ENCODE data around the gene TEAD2. TPM values are rescaled to one million over a fixed set of nuclear protein-coding genes. Genes with fewer than 3 reads are reported as not detected.

The TEAD2 gene
- total RNA-seq, 4 donors from 2014 or later: 1.3 to 17.6 (median 9.8) TPM

DNA sequence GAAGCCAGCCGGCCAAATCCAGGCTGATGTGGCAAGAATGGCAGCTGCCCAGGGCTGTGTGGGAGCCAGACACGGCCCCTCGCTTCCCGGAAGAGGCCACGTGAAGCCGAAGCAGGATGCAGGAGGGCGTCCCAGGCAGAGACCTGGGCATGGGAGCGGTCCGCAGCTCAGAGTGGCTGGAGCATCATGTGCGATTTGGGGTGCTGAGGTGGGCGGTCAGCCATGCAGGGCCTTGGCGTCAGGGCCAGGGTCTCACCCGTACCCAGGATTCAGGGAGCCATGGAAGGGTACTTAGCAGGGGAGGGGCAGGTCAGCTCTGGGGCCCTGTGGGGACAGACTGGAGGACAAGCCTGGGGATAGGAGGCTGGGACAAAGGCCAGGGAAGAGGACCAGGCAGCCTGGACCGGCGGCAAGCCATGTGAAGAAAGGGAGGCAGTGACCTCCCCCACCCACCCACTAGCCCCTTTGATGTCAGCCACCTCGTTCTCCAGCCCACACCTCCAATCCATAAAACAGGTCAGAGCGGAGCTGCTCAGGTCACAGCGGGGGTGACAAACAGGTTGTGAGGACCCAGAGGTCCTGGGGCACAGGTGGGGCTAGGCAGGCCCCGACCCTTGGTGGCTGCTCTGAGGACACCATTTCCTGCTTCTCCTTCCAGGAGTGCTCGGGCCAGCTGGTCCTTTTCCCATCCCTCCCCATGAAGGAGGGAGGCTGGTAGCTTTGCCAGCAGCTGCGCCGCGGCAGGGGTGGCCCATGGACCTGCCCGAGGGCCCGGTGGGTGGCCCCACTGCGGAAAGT lies 28.1 kb upstream of the TEAD2 start:
- intact Hi-C loops (cut with DNase I; ENCODE audit: low total_unique reads): loop anchor here (5.0 kb wide), 1 partner anchor 47 kb away; no protein-coding TSS in a partner anchor
- WGBS, 2 donors: 59 to 75% methylated on average over 19 to 25 of the region's 26 CpGs
- no peak for TF ChIP-seq CTCF (IDR thresholded peaks at IDR 0.05)
- no peak for TF ChIP-seq POLR2A (IDR thresholded peaks at IDR 0.05)
- H3K4me3 ChIP-seq (ENCODE audit: low read depth, poor library complexity, severe bottlenecking): no peak overlapping the region
- no peak for DNase-seq (ENCODE audit: low spot score in 2 of 2)

DNA sequence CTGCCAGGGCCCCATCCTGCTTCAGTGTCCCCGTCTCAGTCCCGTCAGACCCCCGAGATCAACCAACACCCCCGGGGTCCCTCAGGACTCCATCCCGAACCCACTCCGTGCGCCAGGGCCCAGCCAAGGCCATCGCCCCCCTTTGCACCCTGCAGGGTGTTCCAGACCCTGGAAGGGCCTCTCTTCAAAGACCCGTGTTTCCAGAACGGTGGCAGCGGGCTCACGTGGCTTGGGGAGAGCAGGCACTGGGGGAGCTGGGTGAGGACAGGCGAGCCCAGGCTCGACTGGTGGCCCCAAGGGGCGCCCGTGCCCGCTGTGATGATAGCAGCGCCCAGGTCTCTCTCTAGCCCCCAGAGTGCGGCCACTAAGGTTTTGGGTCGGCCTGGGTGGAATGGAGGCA lies 27.2 kb upstream of the TEAD2 start:
- WGBS, 2 donors: 76 to 77% methylated on average over 19 to 20 of the region's 20 CpGs
- DNase-seq (ENCODE audit: low spot score in 2 of 2): no peak
- TF ChIP-seq POLR2A (IDR thresholded peaks at IDR 0.05): no peak
- no peak for TF ChIP-seq CTCF (IDR thresholded peaks at IDR 0.05)
- intact Hi-C loops (cut with DNase I; ENCODE audit: low total_unique reads): no loop called here
- H3K4me3 ChIP-seq (ENCODE audit: low read depth, poor library complexity, severe bottlenecking): no peak overlapping the region

DNA sequence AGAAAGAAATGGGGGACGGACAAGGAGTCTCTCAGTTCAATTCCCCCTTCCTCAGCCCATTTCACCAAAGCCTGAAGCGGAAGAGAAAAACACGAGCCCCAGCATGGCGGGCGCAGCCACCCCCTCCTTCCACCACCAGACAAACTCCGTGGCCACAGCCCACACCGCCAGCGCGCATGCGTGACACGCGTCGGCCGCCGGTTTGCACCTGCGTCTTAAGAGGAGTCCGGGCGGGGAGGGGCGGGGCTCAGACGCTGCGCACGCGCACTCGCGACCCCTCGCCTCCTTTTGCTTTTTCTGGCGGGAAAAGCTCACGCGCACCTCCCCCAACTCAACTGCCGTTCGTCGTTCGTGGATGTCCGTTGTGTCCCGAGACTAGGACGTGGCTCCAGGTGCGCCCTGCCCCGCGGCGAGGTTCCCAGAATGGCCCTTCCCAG lies 25.7 kb upstream of the TEAD2 start, which contains the start of gene KASH5:
TSS of gene KASH5 (plus strand) at position 314 of the 437 bp plus-strand sequence. CDS start 2,635 bp downstream, outside the sequence.
- TF ChIP-seq POLR2A (IDR thresholded peaks at IDR 0.05): no peak
- TF ChIP-seq CTCF (IDR thresholded peaks at IDR 0.05): no peak
- 53 to 57% methylated on average over 38 to 40 of the region's 40 CpGs for WGBS, 2 donors
- peak; percentile 55 to 90 for DNase-seq (ENCODE audit: low spot score in 2 of 2)
- intact Hi-C loops (cut with DNase I; ENCODE audit: low total_unique reads): no loop called here
- no peak within 1 kb of the TSS for H3K4me3 ChIP-seq (ENCODE audit: low read depth, poor library complexity, severe bottlenecking)

DNA sequence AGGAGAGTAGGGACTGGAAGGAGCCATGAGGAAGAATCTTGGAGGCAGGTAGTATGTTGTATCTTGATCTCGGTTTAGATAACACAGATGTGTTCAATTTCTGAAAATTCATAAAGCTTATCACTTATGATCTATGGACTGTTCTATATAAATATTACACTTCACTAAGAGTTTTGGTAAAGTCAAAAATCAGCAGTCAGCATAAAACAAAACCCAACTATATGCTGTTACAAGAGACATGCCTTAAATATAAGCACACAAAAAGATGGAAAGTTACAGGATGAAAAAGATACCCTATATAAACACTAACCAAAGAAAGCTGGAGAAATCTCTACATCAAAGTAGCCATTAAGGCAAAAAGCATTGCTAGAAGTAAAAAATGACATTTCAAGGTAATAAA lies 21.4 kb upstream of the TEAD2 start:
- TF ChIP-seq POLR2A (IDR thresholded peaks at IDR 0.05) (no peak), CTCF (IDR thresholded peaks at IDR 0.05) (no peak)
- intact Hi-C loops (cut with DNase I; ENCODE audit: low total_unique reads): no loop called here
- DNase-seq (ENCODE audit: low spot score in 2 of 2): no peak
- 43 to 81% methylated on average over 1 of the region's 1 CpG for WGBS, 2 donors
- H3K4me3 ChIP-seq (ENCODE audit: low read depth, poor library complexity, severe bottlenecking): no peak overlapping the region

DNA sequence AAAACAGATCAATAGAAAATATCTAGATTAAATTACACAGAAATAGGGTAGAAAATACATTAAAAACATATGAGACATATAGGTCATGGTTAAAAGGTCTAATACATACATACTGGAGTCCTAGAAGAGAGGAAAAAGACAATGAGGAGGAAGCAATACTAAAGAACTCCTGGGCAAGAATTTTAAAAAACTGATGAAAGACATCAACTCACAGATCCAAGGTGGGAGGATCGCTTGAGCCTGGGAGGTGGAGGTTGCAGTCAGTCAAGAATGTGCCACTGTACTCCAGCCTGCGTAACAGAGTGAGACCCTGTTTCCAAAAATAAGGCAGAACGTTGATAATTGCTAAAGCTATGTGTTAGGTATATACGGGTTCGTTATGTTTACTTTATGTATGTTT lies 20.4 kb upstream of the TEAD2 start:
- no peak overlapping the region for H3K4me3 ChIP-seq (ENCODE audit: low read depth, poor library complexity, severe bottlenecking)
- no peak for DNase-seq (ENCODE audit: low spot score in 2 of 2)
- 95 to 97% methylated on average over 5 of the region's 5 CpGs for WGBS, 2 donors
- intact Hi-C loops (cut with DNase I; ENCODE audit: low total_unique reads): no loop called here
- TF ChIP-seq CTCF (IDR thresholded peaks at IDR 0.05) (no peak), POLR2A (IDR thresholded peaks at IDR 0.05) (no peak)

All from lower leg skin (tissue), 4 donors.